Esophagus squamous epithelium (tissue), 4 donors: ENCODE data around the gene CREBBP.

ENCODE experiments used
- POLR2A ChIP-seq, 4 donors: fragments of 450-650 bp; IDR thresholded peaks; one replicate each; pipeline ENCODE4 v1.6.1; 2017; ENCODE audit warnings: antibody characterized with exemption in 4 of 4, mild to moderate bottlenecking in 4 of 4, moderate library complexity in 3 of 4
- TF ChIP-seq, protein P1 (sequence below), 6 experiments: fragments of 450-650 bp in 4 of 6; fragments of 200-600 bp in 2 of 6; sonication (generic) in 2 of 6; IDR thresholded peaks; one replicate each; pipeline ENCODE4 v1.5.1; 2016 to 2019; ENCODE audit warnings: antibody characterized with exemption in 6 of 6, mild to moderate bottlenecking in 4 of 6, moderate library complexity in 4 of 6

DNA sequence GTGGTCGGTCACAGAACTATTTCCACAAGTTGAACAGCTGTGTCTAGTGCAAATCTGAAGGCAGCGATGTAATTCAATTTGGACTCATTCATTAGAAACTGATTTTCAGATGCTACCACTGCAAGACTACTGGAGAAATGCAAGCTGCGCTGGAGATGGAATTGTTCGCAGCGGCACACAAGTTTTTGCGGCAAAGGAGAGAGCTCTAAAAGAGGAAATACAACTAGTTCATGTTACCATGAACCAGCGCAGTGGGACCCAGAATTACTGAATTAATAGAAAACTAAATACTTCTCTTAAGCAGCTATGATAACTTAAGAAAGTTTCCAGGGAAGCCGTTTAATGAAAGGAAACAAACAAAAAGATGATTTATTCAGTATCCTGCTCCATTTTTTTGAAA is 1.9 kb downstream of the CREBBP start:
- TF ChIP-seq, protein P1, sequence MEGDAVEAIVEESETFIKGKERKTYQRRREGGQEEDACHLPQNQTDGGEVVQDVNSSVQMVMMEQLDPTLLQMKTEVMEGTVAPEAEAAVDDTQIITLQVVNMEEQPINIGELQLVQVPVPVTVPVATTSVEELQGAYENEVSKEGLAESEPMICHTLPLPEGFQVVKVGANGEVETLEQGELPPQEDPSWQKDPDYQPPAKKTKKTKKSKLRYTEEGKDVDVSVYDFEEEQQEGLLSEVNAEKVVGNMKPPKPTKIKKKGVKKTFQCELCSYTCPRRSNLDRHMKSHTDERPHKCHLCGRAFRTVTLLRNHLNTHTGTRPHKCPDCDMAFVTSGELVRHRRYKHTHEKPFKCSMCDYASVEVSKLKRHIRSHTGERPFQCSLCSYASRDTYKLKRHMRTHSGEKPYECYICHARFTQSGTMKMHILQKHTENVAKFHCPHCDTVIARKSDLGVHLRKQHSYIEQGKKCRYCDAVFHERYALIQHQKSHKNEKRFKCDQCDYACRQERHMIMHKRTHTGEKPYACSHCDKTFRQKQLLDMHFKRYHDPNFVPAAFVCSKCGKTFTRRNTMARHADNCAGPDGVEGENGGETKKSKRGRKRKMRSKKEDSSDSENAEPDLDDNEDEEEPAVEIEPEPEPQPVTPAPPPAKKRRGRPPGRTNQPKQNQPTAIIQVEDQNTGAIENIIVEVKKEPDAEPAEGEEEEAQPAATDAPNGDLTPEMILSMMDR (IDR thresholded peaks at IDR 0.05): no peak
- no peak for TF ChIP-seq POLR2A (IDR thresholded peaks at IDR 0.05)
